GM21528 (cell line): ENCODE data around the gene ANKRD11.

Experiments
- ATAC-seq: cut with Tn5 transposase; IDR thresholded peaks from one replicate; pipeline ENCODE4 v1.9.1; 2021; ENCODE audit warnings: mild to moderate bottlenecking, moderate library complexity; ENCODE audit not compliant: unreplicated experiment, low FRiP score

Gene ANKRD11

GRCh38 chr16:89490439-89491237, at the start of gene ANKRD11:
ANKRD11 (minus strand) TSS chr16:89490561; CDS start chr16:89317019, 173,542 bp downstream.
- ATAC-seq, result peak; percentile 78

- no peak for ATAC-seq
Observed at GRCh38 chr16:89538286-89538685, 47.9 kb upstream of the ANKRD11 start.

- ATAC-seq, result no peak
Observed at GRCh38 chr16:89537549-89537925, 47.2 kb upstream of the ANKRD11 start.

GRCh38 chr16:89536886-89537548, 46.7 kb upstream of the ANKRD11 start:
- ATAC-seq, result no peak

GRCh38 chr16:89536371-89536770, 46.0 kb upstream of the ANKRD11 start:
- ATAC-seq, result no peak

GRCh38 chr16:89534252-89534756, 43.9 kb upstream of the ANKRD11 start:
- ATAC-seq, result no peak

- ATAC-seq, result no peak
Observed at GRCh38 chr16:89531821-89532526, 41.6 kb upstream of the ANKRD11 start.

GRCh38 chr16:89530401-89531381, 40.3 kb upstream of the ANKRD11 start:
- ATAC-seq, result no peak

- ATAC-seq, result no peak
Observed at GRCh38 chr16:89529097-89529496, 38.7 kb upstream of the ANKRD11 start.

- no peak for ATAC-seq
Observed at GRCh38 chr16:89525146-89525913, 35.0 kb upstream of the ANKRD11 start.

- no peak for ATAC-seq
Observed at GRCh38 chr16:89523680-89524344, 33.5 kb upstream of the ANKRD11 start.

GRCh38 chr16:89522287-89522686, 31.9 kb upstream of the ANKRD11 start:
- no peak for ATAC-seq

GRCh38 chr16:89519881-89520280, 29.5 kb upstream of the ANKRD11 start:
- no peak for ATAC-seq

- no peak for ATAC-seq
Observed at GRCh38 chr16:89517128-89517527, 26.8 kb upstream of the ANKRD11 start.

GRCh38 chr16:89512453-89512852, 22.1 kb upstream of the ANKRD11 start:
- ATAC-seq, result no peak

GRCh38 chr16:89511374-89511773, 21.0 kb upstream of the ANKRD11 start:
- ATAC-seq, result no peak

GRCh38 chr16:89510526-89510925, 20.2 kb upstream of the ANKRD11 start:
- no peak for ATAC-seq

GRCh38 chr16:89507834-89508590, 17.7 kb upstream of the ANKRD11 start, which contains the start of gene SPG7:
SPG7 (plus strand) TSS chr16:89508403; CDS start chr16:89508418, 15 bp downstream.
- peak; percentile 66 for ATAC-seq
